GM19395 (cell line): ENCODE results near the gene MEGF9.
"Not testable (repeated sequence)": the region's sequence is repeated elsewhere in the genome, so short reads cannot be mapped to it uniquely, and the experiment has no call there.

Source experiments
- ATAC-seq: cut with Tn5 transposase; IDR thresholded peaks from one replicate; pipeline ENCODE4 v1.9.1; 2021; ENCODE audit warnings: mild to moderate bottlenecking, moderate library complexity; ENCODE audit not compliant: unreplicated experiment

The MEGF9 gene

DNA sequence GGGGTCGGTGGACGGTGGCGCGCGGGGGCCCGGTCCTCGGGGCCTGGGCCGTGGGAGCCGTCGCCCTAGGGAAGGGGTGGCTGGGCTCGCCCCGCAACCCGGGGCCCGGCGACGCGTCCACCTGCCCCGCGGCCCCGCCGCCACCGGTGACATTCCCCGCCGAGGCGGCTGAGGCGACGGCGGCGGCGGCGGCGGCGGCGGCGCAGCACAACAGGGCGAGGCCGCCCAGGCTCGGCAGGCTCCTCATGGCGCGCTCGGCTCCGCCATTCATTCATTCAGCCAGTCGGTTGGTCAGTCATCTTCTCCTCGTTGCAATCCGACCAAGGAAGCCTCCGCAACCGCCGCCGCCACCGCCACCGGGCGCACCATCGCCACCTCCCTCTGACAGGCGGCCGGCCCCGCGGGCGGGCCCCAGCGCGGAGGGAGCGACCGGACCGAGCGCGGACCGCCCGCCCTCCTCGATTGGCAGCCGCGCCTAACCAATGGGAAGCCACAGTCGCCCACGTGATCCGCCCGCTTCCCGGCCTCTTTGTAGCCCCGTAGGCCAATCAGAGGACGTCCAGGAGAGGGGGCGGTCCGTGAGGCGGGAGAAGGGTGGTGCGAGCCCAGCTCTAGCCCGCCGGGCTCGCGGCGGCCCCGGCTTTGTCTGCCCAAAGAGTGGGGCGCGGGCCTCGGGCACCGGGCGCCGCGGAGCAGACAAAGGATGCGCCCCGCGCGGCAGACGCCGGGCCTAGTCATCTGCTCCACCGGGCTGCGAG lies at the start of gene MEGF9:
Gene MEGF9 (minus strand): TSS at position 383 of the 758 bp plus-strand sequence. CDS start 112 bp downstream, at position 271.
- peak; percentile 92 for ATAC-seq

DNA sequence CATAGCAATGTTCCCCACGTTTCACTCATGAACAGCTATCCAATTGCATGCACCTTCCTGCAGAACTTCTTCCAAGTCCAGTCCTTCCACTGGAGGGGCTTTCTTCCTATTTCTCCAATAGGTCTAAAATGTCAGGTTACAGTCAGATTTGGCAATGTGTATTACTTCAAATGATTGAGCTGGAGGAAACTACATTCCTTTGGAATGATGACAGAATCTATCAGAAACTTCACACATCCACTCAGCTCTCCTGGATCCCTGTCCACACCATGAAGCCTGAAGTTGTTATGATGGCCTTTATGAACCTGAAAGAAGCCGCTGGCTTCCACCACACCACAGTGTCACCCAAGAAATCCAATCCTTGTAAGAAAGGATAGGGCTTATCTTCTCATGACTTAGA lies 46.7 kb upstream of the MEGF9 start:
- no peak for ATAC-seq

DNA sequence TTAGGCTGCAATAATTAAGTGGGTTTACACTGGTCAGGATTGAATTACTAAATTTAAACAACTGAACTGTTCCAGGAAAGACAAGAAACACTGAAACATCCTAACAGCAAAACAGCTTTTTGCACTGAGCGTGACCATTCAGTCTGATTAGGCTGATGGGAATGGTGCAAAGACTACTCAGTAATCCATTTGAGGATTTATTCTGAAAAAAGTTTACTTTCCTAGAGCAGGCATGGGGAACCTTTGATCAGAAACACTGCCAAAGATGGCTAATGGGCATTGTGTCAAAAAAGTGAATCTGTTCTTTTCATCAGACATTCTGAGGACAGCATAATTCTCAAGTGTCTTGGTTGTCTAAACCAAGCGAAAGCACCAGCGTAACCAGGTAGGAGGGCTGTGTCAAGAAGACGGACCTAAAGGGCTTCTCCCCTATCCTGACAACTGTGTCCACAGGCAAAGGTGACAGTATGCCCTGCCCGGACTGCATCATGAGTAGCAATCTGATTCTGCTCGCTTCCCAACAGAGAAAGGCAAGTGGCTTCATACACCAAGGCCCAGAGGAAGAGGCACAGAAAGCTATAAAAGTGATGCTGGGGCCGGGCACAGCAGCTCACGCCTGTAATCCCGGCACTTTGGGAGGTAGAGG lies 45.6 kb upstream of the MEGF9 start:
- no peak for ATAC-seq

DNA sequence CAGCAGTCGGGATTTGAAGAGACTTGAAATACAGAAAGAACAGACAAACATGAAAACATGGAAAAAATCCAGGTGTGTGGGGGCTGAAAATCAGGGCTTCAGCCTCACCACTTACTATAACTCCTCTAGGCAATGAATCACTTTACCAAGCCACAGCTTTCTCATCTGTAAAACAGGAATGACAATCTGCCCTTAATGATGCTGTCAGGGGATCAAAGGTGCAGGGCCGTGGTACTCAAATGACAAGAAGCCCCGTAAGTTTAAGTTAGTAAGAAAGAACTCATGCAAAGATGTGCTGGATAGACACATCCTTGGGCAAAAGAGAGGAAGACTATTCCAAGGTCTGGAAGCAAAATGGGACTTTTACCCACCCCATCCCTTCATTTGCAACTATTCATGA lies 44.3 kb upstream of the MEGF9 start:
- no peak for ATAC-seq

DNA sequence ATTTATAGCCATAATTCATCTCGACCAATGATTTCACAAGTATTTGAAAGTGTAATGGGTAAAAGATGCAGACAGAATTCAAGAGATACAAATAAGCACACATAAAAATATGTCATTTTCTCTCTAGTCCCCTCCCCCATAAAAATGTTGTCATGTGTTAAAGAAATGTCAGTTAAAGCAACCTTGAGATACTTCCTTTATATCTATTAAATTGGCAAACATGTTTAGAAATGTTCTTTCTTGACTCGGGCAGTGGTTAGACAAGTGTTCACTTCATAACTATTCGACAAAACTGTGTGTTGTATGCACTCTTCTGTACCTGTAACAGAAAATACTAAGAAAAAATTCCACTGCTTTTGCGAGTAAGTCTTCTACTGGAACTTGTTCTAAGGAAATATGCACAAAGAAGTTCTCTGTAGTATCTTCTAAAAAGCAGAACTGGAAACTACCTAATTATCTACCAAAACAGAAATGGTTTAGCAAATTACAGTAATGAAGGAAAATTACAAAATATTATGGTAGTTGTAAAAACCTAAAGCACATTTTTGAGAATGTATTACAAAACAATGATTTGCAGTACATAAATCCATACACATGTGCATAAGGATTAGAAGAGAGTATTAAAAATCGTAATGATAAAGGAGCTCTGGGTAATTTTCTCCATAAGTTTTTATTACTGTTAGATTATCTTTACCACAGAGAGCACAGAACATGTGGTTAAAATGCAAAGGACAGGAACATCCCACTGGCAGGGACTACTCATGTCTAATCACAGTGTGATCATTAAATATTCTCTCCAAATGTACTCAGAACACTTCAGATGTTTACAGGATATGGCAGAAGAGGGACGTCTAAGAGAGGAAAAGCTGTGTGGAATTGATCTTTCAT lies 43.0 kb upstream of the MEGF9 start:
- no peak for ATAC-seq

DNA sequence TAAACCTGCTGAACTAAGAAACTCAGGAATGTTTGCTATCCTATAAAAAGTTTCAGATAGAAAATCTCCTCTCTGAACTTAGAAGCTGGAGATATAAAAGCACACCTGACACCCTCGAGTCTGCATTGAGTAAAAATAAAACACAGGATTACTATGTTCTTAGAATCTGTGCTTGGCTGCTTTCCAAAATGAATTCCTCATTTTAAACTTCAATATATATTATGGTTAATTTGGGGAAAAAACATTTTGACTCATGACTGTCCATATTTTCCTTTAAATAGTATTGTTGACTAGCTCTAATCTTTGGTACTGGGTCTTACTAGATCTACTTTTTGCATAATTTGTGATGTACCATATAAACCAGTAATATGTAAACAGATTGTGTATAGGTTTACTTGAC lies 42.3 kb upstream of the MEGF9 start:
- no peak for ATAC-seq

DNA sequence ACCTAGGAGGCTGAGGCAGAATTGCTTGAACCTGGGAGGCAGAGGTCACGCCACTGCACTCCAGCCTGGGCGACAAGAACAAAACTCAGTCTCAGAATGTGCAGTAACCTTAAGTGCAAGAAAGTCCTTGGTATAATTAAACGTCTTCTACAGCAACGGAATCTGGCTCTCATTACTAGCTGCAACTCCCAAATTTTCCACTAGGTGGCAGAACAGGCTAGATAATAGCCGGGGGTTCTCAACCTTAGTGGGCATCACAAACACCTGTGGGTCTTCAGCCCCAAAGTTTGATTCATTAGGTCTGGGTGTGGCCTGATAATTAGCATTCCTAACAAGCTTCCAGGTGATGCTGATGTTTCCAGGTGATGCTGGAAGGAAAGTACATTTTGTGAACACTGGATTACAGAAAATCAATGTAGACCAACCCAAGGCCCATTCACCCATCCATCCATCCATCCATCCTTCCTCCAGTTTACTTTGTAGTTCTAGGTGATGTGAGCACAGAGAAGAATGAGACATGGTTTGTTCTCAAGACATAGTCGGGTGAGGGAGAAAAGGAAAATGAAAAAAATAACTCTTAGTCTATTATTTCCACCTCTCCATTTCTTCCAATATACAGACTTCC lies 41.7 kb upstream of the MEGF9 start:
- peak; percentile 57 for ATAC-seq

DNA sequence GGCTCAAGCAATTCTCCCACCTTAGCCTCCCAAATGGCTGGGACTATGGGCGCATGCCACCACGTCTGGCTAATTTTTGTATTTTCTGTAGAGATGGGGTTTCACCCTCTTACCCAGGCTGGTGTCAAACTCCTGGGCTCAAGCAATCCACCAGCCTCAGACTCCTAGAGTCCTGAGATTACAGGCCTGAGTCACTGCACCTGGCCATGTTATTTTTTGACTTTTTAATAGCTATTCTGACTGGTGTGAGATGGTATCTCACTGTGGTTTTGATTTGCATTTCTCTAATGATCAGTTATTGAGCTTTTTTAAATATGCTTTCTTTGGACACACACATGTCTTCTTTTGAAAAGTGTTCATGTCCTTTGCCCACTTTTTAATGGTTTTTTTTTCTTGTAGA lies 40.8 kb upstream of the MEGF9 start:
- ATAC-seq = peak; percentile 82

DNA sequence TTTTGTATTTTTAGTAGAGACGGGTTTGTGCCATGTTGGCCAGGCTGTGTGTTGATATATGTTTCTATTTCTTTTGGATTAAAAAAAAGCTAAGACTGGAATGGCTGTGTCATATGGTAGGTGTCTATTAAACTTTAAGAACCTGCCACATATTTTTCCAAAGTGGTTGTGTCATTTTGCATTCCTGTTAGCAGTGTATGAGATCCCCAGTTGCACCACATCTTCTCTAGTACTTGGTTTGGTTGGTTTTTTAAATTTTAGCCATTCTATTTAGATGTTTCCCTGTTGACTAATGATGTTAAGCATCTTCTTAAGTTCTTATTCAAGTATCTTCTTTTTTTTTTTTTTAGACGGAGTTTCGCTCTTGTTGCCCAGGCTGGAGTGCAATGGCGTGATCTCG lies 36.2 kb upstream of the MEGF9 start:
- ATAC-seq = no peak

DNA sequence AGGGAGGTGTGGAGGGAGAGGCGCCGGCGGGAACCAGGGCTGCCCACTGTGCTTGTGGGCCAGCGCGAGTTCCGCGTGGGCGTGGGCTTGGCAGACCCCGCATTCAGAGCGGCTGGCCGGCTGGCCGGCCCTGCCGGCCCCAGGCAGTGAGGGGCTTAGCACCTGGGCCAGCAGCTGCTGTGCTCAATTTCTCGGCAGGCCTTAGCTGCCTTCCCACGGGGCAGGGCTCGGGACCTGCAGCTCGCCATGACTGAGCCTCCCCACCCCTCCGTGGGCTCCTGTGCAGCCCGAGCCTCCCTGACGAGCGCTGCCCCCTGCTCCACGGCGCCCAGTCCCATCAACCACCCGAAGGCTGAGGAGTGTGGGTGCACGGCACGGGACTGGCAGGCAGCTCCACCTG lies 32.1 kb upstream of the MEGF9 start:
- ATAC-seq = not testable (repeated sequence)

DNA sequence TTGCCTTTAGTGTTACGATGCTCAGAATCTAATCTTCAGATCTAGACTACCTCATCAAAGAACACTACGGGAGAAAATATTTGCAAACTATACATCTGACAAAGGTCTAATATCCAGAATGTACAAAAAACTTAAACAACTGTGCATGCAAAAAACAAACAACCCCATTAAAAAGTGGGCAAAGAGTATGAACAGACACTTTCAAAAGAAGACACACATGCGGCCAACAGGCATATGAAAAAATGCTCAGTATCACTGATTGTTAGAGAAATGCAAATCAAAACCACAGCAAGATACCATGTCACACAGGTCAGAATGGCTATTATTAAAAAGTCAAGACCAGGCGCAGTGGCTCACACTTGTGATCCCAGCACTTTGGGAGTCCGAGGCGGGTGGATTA lies 31.0 kb upstream of the MEGF9 start:
- no peak for ATAC-seq

DNA sequence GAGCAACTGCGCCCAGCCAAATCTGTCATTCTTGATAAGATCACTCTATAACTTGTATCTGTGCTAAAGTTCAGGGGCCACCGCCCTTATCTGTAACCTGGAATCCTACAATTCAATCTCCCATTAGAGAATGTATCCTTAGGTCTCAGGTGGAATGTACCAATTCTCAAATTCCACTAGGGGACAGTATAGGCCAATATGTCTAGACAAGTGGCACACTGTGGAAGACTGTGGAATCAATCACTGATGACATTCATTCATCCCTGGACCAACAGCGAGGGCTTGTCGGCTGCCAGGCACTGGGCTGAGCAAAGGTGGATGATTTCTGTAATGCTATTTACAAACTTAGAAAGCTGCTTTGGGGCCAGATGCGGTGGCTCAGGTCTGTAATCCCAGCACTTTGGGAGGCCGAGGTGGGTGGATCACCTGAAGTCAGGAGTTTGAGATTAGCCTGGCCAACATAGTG lies 28.7 kb upstream of the MEGF9 start:
- peak; percentile 67 for ATAC-seq

DNA sequence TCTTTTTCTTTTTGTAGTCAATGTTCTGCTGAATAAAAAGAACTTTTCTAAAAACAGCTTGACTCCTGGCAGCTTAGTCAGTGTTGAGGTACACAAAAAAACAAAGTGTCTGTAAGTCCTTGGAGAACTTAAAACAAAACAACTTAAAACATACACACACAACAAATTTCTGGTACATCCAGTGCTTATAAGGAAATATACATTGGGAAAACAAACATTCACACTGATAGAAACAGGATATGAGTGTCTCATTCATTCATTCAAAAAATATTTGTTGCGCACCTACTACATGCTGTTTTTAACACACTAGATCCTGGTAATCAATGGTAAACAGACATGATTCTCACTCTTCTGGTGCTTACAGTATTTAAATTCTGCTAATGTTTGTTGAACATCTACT lies 27.4 kb upstream of the MEGF9 start:
- no peak for ATAC-seq

DNA sequence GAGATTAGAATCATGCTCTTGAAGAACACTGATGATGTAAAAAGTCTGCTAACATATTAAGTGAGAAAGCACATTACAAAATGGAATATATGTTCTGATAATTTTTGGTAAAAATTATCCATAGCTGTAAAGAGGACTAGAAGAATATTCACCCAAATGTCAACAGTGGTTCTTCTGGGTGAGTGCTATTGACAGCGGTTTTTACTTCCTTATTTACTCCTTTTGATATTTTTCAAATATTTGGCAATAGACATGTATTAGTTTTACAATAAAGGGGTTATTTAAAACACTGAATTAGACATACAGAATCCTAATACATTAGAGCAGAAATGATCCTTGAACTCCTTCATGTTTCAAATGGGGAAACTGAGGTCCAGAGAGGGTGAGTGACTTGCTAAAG lies 26.9 kb upstream of the MEGF9 start:
- no peak for ATAC-seq

DNA sequence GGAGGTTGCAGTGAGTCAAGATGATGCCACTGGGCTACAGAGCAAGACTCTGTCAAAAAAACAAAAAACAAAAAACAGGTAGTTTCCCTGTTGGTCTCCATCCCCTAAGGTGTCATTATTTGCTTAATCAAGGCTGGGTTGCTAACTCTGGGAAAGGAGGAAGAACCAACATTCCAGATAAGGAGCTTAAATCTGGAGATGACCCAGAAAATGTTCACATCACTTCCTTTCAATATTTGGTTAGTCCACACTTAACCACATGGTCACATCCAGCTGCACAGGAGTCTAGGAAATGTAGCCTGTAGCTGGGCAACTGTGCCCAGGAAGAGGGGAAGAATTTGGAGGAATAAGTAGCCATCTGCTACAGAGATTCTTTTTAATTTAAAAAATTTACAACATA lies 25.9 kb upstream of the MEGF9 start:
- ATAC-seq = no peak

DNA sequence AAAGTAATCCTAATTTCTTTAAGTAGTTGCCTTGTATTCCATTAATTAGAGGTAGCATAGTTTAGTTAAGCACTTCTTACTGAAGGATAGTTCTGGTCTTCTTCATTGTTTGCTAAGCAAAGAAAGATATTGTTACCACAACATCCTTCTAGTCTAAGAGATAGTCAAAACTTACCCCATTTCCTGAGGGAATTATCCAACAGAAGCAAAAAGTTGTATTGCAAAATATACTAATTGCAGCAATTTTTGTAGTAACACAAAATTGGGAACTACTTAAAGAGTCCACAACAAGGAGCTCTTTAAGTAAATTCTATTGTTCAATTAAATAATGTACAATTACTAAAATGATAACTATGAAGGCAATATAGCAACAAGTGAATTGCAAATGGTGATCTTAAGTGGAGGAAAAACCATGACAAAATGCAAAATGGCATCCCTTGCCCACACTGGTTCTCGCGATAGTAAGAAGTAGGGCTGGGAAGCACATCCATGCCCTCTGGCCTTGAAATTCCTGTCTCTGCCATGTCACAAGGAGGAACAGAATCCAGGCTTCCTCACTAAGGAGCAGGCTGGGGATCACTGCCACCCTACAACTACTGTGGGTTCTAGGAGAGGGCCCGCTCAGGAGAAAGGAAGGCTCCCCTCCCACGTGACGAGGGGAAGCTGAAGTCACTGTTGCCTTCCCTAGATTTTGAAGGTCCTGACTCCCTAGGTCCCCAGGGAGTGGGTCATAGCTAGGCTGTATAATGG lies 23.3 kb upstream of the MEGF9 start:
- no peak for ATAC-seq

DNA sequence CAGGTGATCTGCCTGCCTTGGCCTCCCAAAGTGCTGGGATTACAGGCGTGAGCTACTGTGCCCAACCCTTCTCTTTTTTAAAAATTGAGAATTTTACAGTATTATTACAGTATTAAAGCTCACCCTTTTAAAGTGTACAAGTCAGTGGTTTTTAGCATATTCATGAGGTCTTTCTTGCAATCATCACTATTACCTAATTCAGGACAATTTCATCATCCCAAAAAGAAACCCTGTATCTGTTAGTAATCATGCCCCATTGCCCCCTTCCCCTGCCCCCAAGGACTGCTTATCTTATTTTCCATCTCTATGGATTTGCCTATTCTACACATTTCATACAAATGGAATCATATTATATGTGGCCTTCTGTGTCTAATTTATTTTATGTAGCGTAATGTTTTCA lies 22.6 kb upstream of the MEGF9 start:
- no peak for ATAC-seq

DNA sequence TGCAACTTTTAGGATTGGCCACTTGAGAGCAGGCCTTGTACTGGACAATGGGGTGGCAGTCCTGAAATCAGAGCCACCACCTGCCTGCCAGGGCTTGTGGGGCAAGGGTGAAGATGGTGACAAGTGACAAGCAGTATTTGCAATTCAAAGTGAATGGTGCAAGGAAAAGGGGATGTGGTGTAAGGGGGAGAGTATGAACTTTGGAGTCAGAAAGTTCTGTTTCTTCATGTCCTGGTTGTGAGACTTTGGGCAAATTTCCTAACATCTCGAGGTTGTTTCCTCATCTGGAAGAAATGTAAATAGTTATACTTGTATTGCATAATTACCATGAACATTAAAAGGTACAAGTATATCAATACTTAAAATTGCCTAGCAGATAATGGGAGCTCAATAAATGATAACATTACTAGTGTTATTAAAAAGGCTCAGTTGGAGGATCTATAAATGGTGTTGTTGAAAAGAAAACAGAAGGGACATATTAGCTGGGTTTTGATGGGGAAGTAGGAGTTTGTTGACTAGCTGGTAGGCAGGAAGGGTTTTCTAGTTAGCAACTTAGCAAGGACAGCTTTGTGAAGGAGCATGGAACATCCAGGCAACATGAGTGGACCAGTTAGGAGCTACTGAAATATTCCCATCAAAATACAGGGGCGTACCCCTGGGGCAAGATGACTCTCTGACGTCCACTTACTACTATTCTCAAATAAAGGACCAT lies 21.3 kb upstream of the MEGF9 start:
- no peak for ATAC-seq

DNA sequence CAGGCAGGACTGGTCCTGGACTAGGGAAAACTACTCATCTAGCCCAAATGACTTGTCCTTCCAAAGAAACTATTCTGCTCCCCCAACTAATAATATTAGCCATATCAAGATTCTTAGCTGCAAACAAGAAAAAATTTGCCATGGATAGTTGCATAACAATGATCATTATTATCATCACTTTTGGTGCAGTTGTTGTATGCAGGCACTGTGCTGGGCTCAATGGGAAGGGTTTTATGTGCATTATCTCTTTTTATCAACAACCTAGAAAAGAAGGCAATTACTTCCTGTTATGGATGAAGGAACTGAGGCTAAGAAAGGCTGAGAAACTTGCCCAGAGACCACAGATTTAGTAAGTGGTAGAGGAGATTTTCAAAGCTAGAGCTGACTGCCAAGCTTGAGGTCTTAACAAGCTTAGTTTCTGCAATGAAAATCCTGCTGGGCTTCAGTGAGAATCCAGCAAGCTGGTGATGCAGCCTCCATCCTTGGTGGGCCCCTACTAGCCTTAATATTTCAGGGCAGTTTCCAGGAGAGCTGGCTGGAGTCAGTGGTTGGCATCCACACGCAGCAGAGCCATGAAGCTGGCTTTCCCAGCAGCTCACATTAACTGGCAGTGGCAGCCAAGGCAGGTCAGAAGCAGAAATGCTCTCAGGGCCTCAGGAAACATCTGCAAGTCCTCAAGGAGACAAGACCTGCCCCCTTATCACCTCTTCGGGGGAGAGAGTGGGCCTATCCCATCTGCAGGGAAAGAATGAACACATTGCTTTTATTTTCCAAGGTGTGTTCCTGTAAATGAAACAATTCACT lies 20.5 kb upstream of the MEGF9 start:
- ATAC-seq = no peak
